ENCODE results near the gene PAIP1.
"Not testable (repeated sequence)": the region's sequence is repeated elsewhere in the genome, so short reads cannot be mapped to it uniquely, and the experiment has no call there.

Gene PAIP1

GRCh38 chr5:43583724-43584123 lies 26.8 kb upstream of the PAIP1 start:
- no peak for DNase-seq (ENCODE audit: low read depth)

GRCh38 chr5:43582082-43583005 lies 25.5 kb upstream of the PAIP1 start:
- no peak for DNase-seq (ENCODE audit: low read depth)
- no peak for TF ChIP-seq CTCF (IDR thresholded peaks at IDR 0.05; ENCODE audit: insufficient read depth, low read depth, low read length, missing control alignments)
- no peak overlapping the region for H3K4me3 ChIP-seq (ENCODE audit: low read length)

More at GRCh38 chr5:43583724-43584123, 26.8 kb upstream of the PAIP1 start:
- no peak overlapping the region for H3K4me3 ChIP-seq (ENCODE audit: low read length)
- TF ChIP-seq CTCF (IDR thresholded peaks at IDR 0.05; ENCODE audit: insufficient read depth, low read depth, low read length, missing control alignments), result no peak

GRCh38 chr5:43581398-43581797 lies 24.5 kb upstream of the PAIP1 start:
- DNase-seq (ENCODE audit: low read depth), result no peak
- no peak for TF ChIP-seq CTCF (IDR thresholded peaks at IDR 0.05; ENCODE audit: insufficient read depth, low read depth, low read length, missing control alignments)
- no peak overlapping the region for H3K4me3 ChIP-seq (ENCODE audit: low read length)

DNA sequence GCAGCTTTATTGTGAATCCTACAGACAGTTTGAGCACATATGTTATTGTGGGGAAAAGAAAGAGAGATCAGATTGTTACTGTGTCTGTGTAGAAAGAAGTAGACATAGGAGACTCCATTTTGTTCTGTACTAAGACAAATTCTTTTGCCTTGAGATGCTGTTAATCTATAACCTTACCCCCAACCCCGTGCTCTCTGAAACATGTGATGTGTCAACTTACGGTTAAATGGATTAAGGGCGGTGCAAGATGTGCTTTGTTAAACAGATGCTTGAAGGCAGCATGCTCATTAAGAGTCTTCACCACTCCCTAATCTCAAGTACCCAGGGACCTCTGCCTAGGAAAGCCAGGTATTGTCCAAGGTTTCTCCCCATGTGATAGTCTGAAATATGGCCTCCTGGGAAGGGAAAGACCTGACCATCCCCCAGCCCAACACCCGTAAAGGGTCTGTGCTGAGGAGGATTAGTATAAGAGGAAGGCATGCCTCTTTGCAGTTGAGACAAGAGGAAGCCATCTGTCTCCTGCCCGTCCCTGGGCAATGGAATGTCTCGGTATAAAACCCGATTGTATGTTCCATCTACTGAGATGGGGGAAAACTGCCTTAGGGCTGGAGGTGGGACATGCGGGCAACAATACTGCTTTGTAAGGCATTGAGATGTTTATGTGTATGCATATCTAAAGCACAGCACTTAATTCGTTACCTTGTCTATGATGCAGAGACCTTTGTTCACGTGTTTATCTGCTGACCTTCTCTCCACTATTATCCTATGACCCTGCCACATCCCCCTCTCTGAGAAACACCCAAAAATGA lies 23.7 kb upstream of the PAIP1 start:
- H3K4me3 ChIP-seq (ENCODE audit: low read length); DNase-seq (ENCODE audit: low read depth): not testable (repeated sequence)

- no peak for DNase-seq (ENCODE audit: low read depth)
- no peak overlapping the region for H3K4me3 ChIP-seq (ENCODE audit: low read length)
- TF ChIP-seq CTCF (IDR thresholded peaks at IDR 0.05; ENCODE audit: insufficient read depth, low read depth, low read length, missing control alignments), result no peak
Measured at GRCh38 chr5:43573058-43573457, 16.2 kb upstream of the PAIP1 start.

DNA sequence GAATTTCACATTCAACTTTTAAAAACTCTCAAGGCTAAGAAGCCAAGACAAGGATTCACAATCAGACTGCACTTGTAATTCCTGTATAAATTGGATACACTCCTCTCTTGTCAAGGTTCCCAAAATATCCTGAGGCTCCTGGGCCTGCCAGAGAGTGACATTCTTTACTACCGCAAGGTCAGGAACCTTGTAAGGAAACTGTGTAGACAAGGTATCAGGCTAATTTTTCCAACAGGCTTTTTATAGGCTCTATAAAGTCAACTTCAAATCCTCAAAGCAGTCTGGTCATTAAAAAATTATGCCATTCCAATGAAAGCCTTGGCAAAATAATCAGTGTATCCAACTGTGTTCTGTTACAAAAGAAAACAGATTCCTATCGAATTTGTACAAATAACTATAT lies 15.5 kb upstream of the PAIP1 start:
- no peak for TF ChIP-seq CTCF (IDR thresholded peaks at IDR 0.05; ENCODE audit: insufficient read depth, low read depth, low read length, missing control alignments)
- no peak for DNase-seq (ENCODE audit: low read depth)
- H3K4me3 ChIP-seq (ENCODE audit: low read length), result no peak overlapping the region

DNA sequence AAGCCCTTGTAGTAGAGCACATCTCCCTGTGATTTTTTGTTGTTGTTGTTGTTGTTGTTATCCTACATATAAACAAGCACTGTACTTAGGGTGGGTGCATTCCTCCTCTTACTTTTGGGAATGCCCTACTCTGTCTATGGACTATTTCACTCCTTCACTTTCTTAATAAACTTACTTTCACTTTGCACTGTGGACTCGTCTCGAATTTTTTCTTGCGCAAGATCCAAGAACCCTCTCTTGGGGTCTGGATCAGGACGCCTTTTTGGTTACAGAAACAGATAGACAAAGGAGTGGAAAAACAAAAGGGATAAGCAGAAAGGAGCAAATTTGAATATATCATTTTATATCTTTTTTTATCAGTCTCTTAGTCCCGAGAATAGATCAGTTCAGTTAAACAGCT lies 14.4 kb upstream of the PAIP1 start:
- DNase-seq (ENCODE audit: low read depth), result no peak
- H3K4me3 ChIP-seq (ENCODE audit: low read length), result no peak overlapping the region
- TF ChIP-seq CTCF (IDR thresholded peaks at IDR 0.05; ENCODE audit: insufficient read depth, low read depth, low read length, missing control alignments), result no peak
